ENCODE results near the gene LDB2.

DNA sequence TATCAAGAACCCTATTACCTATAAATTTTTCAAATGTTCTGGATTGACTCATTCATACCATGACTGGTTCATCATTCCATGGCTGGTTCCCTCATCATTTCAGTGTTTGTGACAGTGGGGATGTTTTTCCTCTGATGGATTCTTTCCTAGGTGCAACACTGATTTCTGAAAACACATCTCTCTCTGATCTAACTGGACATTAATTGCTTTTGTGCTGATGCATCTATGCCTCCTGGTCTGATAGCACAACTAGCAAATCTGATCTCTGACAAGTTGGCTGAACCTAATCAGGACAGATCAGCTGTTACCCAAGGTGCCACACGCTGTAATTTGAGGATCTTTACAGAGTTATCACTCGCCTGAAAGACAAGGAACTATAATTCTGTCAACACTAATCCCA lies 140.2 kb downstream of the LDB2 start:
- TF ChIP-seq, protein P1, sequence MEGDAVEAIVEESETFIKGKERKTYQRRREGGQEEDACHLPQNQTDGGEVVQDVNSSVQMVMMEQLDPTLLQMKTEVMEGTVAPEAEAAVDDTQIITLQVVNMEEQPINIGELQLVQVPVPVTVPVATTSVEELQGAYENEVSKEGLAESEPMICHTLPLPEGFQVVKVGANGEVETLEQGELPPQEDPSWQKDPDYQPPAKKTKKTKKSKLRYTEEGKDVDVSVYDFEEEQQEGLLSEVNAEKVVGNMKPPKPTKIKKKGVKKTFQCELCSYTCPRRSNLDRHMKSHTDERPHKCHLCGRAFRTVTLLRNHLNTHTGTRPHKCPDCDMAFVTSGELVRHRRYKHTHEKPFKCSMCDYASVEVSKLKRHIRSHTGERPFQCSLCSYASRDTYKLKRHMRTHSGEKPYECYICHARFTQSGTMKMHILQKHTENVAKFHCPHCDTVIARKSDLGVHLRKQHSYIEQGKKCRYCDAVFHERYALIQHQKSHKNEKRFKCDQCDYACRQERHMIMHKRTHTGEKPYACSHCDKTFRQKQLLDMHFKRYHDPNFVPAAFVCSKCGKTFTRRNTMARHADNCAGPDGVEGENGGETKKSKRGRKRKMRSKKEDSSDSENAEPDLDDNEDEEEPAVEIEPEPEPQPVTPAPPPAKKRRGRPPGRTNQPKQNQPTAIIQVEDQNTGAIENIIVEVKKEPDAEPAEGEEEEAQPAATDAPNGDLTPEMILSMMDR (IDR thresholded peaks at IDR 0.05), result no peak
- TF ChIP-seq ZFX (IDR thresholded peaks at IDR 0.05; ENCODE audit: borderline replicate concordance), result no peak
